ENCODE data around the gene ARHGAP4.
A peak's percentile ranks its signal among the peaks of the same experiment; 100 is the strongest.

ARHGAP4 gene

DNA sequence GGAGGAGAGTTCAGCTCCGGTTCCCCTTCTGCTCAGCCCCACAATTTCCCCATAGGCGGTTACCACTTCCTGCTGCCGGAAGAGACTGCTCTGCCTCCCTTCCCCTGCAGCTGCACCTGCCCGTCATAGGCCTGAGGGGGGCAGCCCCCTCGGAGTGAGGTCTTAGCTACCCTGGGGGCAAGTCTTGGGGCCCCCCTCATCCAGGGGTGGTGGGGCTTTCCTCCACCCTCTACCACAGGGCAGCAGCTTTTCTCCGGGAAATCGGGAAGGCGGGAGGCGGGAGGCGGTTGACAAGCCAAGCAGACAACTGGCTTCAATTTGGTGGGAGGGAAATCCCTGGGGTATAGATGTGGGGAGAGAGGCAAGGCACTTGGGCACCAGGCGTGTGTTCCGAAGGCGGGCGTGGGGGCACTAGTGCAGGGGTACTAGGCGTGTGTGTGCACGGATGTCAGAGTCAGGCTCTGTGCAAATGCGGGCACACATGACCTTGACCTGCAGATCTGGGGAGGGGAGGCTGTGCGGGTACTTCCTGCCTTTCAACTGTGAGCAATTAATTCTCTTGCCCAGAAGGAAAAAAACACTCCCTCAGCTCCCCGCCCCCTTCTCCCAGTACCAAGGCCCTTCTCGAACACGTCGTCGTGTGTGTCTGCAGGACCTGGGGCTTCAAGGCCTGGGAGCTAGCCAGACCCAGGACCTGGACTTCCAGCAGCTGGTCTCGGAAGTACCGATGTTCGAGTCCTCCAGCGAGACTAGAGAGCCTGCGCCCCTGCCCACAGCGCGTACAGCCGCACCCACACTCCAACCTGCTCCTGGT is 1.0 kb upstream of the ARHGAP4 start:
- DNase-seq, result peak; percentile 61 to 92 (median 72)

DNA sequence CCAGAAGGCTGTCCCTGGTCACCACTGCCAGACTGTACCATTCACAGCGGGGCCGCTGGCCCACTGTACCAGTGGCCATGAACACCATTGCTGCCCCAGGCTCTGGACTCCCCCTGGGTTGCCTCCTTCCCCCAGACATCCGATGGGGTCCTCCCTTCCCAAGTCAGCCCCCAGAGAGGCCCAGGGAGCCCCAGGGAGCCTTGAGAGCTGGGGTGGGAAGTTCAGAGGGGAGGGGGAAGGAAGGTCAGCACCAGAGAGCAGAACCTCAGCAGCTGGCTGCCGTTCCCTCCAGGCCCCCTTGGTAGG is 441 bp upstream of the ARHGAP4 start:
- DNase-seq, result no peak

DNA sequence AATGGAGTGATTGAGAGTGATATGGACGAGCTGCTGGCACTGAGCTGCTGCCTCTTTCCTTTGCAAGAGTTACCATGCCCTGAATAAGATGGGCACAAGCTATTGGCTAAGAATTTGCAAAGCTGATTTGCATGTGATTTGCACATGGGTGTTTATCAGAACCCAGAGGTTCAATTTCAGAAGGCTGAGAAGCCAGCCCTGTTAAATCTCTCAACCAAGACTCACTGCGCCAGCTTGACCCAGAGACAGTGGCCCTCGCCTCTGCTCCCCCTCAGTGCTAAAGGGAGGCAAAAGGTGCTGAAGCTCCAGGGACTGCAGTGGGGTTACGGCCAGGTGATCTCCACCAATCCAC is 701 bp downstream of the ARHGAP4 start:
- peak in 1 of 5 donors; percentile 66 for DNase-seq

DNA sequence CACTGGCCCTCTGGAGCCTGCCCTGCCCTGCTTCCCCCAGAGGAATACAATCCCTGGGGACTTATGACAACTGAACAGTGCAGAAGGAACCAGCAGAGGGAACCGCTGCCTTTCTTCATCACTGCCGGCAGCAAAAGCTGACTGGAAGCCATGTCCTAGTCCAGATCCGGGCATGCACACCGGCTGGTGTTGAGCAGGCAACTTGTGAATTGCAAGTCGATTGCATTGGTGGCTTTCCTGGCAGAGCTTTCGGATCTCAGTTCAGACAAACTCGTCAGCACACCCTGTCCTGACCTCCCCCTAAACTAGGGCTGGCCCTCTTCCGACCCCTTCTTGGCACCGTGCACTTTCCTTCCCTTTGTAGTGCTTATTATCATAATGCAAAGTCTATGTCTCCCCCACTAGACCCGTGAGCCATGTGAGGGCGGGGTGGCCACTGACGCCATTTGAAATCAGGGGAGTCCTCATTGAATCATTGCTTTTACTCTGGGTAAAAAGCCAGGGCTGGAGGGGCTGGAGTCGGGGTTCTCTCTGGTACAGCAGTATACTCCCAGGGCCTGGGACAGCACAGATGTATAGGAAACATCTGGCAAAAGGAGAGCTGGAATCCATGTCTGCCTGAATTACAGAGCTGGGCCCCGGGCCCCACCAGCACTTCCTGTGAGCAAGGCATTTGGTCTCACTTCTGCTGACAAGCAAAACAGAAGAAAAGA is 1.8 kb downstream of the ARHGAP4 start:
- DNase-seq, result peak in 3 of 5 donors; percentile 31 to 63 (median 38)

DNA sequence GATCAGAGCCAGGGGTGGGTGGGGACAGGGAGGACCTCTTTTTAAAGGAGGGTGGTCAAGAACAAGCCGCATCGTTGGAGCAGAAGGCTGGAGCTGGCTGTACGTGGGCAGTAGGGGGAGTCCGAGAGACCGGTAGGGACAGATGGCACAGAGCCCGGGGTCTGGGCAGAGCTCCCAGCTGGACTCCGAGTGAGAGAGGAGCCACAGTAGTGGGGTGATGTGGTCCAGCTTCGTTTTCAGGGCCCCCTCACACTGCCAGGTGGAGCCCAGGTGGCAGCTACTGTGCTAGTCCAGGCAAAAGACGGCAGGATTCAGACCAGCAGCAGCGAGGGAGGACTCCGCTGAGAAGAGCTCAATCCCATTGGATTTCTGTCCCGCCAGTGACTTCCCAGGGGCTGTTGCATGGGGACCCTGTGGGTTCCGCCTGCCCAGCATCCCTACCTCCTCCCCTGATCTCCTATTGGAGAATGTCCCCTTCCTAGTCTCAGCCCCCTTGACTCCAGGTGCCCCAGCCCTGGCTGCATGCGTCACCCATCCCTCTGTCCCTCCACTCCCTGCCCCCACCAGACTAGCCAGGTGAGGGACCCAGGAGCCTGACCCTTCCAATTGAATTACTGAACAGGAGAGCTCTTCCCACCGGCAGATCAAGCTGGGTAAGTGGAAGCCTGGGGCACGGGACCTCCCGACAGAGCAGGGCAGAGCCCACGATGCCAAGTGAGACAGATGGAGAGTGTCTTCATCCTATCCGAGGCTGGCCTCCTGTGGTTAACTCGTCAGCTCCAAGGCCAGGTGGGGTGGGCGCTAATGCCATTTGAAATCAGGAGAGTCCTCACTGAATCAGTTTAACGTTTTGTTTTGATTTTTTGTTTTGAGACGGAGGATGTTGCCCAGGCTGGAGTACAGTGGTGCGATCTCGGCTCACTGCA is 2.9 kb downstream of the ARHGAP4 start:
- no peak for DNase-seq

DNA sequence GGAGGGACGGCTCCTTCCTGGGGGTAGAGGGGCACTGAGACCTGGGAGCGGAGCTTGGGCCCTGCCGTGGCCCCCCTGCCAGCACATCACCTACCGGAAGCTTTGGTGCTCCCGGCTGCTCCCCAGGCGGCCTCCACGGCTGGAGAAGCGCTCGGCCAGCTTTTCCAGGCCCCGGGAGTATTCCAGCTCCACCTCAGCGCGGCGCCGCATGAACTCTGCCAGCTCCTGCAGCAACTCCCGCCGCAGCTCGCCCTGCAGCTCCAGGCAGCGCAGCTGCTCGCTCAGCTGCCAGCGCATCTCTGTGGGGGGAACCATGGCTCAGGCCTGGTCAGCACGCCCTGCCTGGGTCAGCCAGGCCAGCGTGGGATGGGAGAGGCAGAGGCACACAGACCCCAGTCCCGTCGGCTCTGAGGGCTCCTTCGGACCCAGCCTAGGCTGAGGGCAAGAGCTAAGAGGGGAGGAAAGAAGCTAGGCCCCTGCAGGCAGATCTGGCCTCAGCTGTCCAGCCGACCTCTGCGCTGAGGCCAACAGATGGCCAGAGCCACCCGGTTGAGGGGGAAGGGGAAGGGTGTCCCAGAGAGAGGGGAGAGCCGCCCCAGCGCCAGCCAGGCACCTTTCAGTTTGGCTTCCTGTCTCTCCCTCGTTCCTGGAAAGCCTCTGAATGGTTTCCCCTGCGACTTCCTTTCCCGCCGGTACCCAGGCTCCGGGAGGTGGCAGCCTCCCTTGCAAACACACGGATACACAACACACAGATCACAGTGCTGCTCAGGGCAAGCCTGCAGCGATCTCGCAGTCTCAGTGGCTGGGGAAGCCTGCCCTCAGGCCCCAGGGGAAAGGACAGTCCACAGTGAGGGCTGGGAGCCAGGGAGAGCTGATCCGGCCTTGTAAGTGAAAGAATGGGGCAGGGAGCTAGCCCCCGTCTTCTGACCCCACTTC is 4.3 kb downstream of the ARHGAP4 start:
- DNase-seq, result peak in 1 of 5 donors; percentile 54

DNA sequence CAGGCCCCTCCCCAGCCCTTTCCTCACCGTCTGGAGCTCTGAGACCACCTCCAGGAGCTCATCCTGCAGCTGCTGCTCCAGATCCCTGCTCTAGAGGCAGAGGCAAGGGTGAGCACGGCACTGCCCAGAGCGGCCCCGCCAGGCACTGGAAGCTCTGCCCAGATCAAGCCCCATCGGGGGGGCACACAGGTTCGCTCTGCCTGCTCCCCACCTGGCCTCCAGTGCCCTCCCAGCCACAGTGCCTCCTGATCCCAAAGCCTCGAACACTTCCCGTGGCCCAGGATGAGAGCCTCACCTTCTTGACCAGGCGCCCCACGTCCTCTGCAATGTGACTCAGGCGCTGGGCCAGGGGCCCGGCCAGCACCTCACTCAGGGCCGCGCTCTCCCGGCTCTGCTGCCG is 5.0 kb downstream of the ARHGAP4 start:
- no peak for DNase-seq

DNA sequence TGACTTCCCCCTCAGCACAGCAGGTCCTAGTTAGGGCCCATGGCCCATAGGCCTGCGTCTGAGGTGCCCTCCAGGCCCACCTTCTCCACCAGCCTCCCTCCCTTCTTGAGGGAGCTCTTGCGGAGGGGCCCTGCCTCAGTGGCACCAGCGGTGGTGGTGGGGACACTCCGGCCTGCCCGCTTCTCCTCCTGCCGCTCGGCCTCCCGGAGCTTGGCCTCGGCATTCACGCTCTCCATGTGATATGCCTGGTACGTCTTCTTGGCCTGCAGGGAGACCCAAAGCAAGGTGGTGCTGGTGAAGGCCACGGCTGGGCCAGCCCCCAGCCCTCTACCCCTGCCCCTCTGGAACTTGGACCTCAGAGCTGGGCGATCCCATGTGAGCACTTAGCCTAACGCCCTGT is 5.5 kb downstream of the ARHGAP4 start:
- DNase-seq, result no peak

DNA sequence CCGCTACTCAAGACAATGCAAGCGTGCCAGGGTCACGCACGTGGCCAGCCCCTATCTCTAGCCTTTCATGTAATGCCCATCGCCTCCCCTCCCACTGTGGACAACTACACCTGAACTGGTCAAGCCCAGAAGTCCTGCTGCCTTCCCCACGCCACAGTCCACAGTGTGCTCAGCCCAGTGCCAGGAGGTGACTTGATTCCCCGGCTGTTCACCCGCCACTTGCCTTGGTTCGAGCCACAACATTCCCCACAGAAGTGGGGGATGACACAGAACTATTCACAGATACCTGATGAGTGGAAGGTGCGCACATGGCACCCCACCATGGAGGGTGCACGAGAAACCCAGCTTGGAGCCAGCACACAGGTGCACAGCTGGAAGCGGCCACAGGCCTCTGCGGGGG is 6.8 kb downstream of the ARHGAP4 start:
- DNase-seq, result no peak

DNA sequence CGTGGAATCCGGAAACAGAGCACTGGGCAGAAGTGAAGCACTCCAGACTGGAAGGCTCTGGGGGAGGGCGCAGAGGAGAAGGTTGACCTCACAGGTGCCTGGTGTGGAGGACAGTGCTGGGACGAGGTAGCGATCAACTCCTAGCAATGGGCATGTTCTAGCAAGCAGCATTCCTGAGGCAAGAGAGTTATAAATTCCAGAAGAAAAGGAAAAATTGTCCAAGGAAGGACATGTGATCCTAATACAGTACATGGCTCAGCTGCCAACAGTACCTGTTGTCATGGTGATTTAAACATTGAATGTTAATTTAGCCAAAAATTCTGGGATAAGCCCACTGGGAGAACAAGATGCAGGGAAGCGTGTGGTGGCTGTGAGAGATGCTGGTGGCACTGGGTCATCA is 8.2 kb downstream of the ARHGAP4 start:
- no peak for DNase-seq

DNA sequence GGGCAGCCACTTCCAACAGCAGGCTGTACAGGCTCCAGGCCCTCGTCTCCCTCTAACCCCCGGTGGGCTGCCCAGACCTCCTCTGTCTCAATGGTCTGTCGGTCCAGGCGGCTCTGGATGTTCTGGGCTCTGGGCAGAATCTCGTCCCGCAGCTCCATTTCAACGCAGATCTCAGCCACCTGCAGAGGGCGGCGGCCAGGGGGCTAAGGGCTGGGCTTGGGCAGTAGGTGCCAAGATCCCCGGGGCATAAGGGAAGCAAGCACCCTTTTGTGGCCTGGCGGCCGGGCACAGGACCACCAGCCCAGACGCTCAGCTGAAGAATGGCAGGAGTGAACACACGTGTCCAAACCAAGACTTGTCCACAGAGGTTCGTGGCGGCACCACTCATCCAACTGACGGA is 12.4 kb downstream of the ARHGAP4 start:
- no peak for DNase-seq

DNA sequence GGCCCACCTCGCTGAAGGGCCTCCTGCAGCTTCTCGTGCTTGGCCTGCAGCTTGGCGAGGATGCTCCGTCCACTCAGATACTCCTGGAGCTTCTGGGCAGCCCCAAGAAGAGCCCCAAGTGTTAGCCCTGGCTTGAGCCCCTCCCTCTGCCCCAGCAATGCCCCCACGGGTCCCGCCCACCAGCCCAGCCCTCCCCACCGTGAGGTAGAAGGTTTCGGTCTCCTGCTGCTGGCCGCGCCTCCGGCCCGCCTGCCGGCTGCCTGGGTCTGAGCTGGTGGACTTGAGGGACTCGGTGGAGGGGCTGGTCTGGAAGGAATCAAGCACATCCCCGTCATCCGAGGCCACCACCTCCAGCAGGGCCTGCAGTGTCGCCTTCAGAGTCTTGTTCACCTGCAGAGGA is 12.9 kb downstream of the ARHGAP4 start:
- no peak for DNase-seq

DNA sequence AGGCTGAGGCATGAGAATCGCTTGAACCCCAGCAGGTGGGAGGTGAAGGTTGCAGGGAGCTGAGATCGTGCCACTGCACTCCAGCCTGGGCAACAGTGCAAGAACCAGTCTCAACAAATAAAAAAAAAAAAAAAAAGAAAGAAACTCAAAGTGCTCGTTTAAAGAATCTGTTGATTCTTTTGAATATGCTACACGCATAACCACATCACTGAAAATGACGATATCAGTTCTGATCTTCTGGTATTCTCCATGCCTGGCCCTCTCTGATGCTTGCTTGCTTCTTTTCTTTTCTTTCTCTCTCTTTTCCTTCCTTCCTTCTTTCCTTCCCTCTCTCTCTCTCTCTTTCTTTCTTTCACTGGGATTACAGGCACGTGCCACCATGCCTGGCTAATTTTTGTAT is 14.3 kb downstream of the ARHGAP4 start:
- no peak for DNase-seq

DNA sequence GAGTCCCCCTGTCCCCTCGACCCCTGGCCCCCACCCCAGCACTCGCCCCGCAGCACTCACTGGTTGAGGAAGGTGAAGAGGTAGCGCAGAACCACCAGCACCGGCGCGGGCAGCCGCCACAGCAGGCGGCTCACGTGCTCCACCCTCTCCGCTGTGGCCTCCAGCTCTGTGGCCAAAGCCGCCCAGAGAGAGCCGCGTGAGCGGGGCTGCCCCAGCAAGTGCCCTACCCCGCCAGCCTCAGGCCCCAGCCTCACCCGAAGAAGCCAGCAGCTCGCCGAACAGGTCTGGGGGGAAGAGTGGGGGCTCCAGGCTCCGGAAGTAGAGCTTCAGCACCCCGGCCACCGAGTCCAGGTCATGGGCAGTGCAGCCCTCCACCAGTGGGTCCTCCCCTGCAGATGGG is 15.6 kb downstream of the ARHGAP4 start:
- DNase-seq, result no peak

DNA sequence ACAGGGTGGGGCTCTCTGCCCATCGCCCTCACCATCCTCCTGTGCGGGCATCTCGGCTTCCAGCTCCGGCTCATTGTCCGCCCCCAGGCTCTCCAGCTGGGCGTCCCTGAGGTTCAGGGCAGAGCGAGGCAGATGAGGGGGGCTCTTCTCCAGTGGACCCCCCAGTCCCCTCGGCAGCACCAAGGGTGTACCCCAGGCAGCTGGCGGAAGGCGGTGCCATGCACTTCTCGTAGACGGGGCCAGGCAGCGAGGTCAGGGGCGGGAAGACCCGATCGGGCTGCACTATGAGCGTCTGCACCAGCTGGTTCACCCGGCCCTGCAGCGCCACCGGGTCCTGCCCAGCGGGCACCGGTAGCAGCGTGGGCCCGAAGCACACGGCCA is 16.1 kb downstream of the ARHGAP4 start:
- DNase-seq, result no peak

DNA sequence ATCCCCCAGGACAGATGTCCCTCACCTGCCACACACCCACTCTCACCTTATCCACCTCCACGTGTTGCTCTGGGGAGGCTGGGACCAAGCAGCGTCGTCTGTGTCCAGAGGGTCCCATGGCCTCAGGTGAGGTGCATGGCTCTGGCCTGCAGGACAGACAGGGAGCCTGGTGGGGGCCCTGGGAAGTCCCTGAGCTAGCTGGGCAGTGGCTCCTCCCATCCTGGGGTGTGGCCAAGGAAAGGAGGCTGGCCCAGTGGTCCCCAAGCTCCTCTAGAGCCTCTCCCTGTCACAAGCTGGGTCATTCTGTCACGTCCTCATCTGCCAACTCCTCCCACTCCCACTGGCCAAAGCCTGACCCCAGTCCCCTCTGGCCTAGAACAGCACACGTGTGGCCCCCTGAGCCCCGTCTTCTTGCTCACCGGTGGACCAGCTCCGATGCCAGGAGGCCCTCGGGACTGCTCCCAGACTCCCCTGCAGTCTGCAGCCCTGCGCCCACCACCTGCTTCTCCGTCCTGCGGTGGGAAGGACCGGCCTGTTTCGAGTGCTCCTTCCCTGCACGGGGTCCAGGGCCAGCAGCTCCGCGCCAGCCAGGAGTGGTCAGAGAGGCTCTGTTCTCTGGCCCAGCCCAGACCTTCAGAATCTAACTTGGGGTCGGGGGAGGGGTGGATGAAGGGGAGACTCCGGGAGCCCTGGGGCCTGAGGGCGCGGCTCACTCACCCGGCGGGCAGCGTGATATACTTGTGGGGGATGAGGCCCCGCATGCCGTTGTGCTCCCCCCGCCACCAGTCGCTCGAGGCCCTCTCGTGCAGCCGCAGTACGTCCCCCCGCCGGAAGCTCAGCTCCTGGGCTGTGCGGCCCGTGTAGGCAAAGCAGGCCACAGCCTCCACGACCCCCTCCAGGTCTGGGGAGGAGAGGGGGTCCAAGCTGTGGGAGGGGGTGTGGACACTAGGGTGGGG is 16.8 kb downstream of the ARHGAP4 start:
- no peak for DNase-seq

DNA sequence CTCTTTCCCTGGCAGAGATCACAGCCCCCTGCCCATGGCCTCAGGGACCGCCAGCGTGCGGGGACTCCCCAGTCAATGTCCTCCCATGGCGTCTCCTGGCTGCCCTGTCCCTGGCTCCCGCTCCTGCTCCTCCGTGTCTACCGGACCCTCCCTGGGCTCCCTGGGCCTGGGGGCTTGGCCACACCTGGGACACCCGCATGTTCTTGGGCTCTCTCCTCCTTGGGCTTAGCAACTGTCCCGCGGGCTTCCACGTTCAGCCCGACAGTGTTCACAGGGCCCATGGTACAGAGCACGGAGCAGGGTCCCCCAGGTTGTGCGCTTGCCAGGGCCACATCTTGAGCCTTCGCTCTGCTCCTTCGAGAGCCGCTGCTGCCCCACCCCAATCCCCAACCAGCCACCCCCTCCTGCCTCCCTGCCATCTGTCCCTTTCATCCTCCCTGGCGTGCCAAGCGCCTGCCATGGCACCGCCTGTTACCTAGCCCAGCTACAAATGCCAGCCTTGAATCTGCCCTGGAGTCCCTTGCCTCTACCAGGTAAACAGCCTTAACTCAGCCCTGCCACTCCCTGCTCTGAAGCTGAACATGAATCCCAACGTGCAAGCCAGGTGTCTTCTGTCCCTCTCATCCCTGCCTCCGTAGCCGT is 17.7 kb downstream of the ARHGAP4 start:
- DNase-seq, result no peak

DNA sequence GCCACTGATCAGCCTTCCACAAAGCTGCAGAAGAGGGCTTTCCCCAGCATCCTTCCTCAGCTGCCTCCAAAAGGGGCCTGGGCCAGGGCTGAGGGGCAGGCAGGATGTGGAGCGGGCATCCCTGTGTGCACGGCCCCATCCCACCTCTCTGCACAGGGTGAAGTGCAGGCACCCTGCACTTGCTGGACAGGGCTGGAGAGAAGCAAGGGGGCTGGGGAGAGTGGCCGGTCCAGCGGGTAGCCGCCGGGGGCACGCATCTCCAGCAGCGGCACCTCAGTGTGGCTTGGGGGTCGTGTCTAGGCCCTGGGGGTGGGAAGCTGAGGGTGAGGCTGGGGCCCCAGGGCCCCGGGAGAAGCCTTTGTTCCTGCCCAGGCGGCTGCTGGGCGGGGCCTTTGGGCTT is 18.6 kb downstream of the ARHGAP4 start:
- DNase-seq, result no peak

DNA sequence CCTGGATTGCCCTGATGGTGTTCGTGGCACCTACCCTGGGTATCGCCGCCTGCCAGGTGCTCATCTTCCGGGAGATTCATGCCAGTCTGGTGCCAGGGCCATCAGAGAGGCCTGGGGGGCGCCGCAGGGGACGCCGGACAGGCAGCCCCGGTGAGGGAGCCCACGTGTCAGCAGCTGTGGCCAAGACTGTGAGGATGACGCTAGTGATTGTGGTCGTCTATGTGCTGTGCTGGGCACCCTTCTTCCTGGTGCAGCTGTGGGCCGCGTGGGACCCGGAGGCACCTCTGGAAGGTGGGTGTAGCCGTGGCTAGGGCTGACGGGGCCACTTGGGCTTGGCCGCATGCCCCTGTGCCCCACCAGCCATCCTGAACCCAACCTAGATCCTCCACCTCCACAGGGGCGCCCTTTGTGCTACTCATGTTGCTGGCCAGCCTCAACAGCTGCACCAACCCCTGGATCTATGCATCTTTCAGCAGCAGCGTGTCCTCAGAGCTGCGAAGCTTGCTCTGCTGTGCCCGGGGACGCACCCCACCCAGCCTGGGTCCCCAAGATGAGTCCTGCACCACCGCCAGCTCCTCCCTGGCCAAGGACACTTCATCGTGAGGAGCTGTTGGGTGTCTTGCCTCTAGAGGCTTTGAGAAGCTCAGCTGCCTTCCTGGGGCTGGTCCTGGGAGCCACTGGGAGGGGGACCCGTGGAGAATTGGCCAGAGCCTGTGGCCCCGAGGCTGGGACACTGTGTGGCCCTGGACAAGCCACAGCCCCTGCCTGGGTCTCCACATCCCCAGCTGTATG is 19.7 kb downstream of the ARHGAP4 start:
- no peak for DNase-seq
